ENCODE data around the gene RALGAPA2. TPM values are rescaled to one million over a fixed set of nuclear protein-coding genes. Genes with fewer than 3 reads are reported as not detected.
A peak's percentile ranks its signal among the peaks of the same experiment; 100 is the strongest.

Gene RALGAPA2
- total RNA-seq, 1 experiment from 2014 or later, result 25.1 TPM

DNA sequence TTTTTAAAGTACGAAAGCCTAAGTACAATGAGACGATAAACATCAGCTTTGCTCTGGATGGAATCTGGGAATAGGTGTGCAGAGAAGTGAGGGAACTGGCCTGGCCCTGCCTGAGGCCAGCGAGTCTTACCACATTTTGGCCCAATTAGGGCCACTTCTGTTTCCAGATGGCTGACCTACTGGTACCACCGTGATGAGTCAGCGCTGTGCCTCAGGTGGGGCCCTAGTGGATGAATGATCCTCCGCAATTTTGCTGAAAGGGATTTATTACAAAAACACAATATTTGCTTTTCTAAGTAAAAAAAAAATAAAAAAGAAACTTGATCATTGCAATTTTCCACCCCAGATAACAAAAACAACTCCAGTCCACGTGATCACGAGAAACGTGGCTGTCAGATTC lies 322.1 kb downstream of the RALGAPA2 start:
- H3K9me3 ChIP-seq (replicated peaks), result no peaks in the 10 kb centered on the region
- H3K27me3 ChIP-seq, result no peaks in the 10 kb centered on the region
- DNase-seq, result no peak
- H3K27ac ChIP-seq, result no peak overlapping the region
- H3K36me3 ChIP-seq, result no peaks in the 10 kb centered on the region
- no peaks in the 10 kb centered on the region for H3K4me1 ChIP-seq
- H3K4me3 ChIP-seq, result no peak overlapping the region

- H3K27ac ChIP-seq, result no peak overlapping the region
- DNase-seq, result no peak
- peaks cover under 1% of the 10 kb centered on the region; the same call in 1 of the 2 replicates for H3K9me3 ChIP-seq (replicated peaks)
- no peaks in the 10 kb centered on the region for H3K27me3 ChIP-seq
- H3K4me3 ChIP-seq, result no peak overlapping the region
- H3K36me3 ChIP-seq, result no peaks in the 10 kb centered on the region
- no peaks in the 10 kb centered on the region for H3K4me1 ChIP-seq
Measured at GRCh38 chr20:20386192-20386591, 326.3 kb downstream of the RALGAPA2 start.

DNA sequence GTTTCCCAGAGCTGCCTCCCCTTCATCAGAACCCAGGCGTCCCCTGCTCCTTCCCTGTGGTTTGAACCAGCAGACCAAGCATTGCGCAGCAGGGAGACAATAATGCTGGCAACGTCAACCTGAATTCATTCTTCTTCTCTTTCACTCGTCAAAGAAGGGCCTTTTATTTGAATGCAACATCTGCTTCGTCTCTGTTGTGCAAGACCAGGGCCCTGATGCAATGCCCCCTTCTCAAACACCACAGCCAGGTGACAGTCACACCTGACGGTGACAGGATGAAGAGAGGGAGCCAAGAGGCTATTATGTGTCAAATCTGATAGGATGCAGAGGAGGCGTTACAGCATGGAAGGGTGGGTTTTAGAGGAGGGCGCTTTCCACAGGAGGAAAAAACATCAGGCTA lies 336.6 kb downstream of the RALGAPA2 start:
- Histone ChIP-seq H3K9me3 (replicated peaks) (peaks cover 3% of the 10 kb centered on the region), H3K4me1 (peaks cover 34% of the 10 kb centered on the region), H3K4me3 (no peak overlapping the region), H3K27me3 (no peaks in the 10 kb centered on the region), H3K27ac (no peak overlapping the region), H3K36me3 (no peaks in the 10 kb centered on the region)
- DNase-seq, result no peak

GRCh38 chr20:20373091-20373571 lies 339.3 kb downstream of the RALGAPA2 start:
- peak; percentile 94 to 95 for DNase-seq
- Histone ChIP-seq H3K27ac (peak overlapping the region; percentile 84), H3K9me3 (replicated peaks) (no peaks in the 10 kb centered on the region), H3K36me3 (no peaks in the 10 kb centered on the region), H3K4me3 (peak overlapping the region; percentile 29), H3K4me1 (peaks cover 34% of the 10 kb centered on the region), H3K27me3 (no peaks in the 10 kb centered on the region)

DNA sequence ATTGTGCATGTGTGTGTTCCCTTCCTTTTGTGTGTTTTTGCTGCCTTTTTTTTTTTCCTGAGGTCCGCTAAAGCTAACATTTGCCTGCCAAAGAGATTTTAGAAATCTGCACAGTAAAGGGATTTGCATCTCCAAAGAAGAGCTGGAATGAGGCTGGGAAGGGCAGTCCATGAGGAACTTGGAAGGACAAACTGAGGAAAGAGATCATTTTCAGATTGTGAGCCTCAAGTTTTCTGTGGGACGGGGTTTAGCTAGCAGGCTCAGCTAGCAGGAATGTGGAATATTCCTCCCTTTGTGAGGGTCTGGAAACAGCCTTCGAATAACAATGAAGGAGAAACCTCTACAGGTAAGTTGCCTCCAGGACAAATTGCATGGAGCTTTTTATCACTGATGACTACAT lies 340.8 kb downstream of the RALGAPA2 start:
- Histone ChIP-seq H3K4me1 (peaks cover 34% of the 10 kb centered on the region), H3K4me3 (no peak overlapping the region), H3K36me3 (no peaks in the 10 kb centered on the region), H3K27me3 (no peaks in the 10 kb centered on the region), H3K27ac (peak overlapping the region; percentile 84; the same call in 1 of the 2 replicates), H3K9me3 (replicated peaks) (no peaks in the 10 kb centered on the region)
- DNase-seq, result no peak

DNA sequence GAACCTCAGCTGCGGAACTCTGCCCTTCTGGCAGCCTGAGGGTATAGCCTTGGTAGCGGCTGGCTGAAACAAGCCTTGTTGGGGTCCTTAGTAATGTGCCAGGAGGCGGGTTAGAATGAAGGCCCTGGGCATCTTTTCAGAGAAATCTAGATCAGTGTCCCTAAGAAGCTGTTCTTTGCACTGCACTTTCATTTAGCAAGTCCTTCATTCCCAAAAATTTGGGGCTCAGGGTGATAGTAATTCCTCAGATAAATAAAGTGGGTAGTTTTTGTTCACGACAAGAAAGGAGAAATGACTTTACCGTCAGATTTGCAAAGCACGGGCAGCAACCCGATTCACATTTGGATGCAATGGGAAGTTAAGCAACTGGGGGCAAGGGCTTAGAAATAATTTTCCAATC lies 341.4 kb downstream of the RALGAPA2 start:
- H3K27me3 ChIP-seq, result no peaks in the 10 kb centered on the region
- H3K4me3 ChIP-seq, result no peak overlapping the region
- H3K27ac ChIP-seq, result no peak overlapping the region
- no peaks in the 10 kb centered on the region for H3K9me3 ChIP-seq (replicated peaks)
- H3K36me3 ChIP-seq, result no peaks in the 10 kb centered on the region
- no peak for DNase-seq
- H3K4me1 ChIP-seq, result peaks cover 34% of the 10 kb centered on the region

DNA sequence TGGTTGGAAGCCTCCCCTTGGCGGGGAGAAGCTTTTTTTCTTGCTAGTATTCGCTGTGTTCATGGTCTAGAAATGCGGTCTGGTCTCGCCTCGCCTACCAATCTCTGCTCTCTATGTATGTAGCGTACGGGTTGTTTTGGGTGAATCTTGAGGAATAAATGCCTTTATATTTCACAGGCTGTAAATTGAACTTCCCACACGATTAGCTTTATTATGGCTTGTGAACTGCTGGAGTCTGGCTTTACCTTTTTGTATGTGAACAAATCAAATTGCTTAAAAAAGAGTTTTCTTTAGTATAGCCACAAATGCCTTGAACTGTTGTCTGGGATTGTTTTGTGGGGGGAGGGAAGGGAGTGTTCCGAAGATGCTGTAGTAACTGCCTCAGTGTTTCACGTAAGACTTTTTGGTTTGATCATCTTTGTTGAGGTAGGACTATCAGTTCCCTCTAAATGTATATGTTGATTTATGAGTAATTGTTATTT lies 342.3 kb downstream of the RALGAPA2 start:
- Histone ChIP-seq H3K4me1 (peaks cover 34% of the 10 kb centered on the region), H3K4me3 (peak overlapping the region; percentile 73), H3K36me3 (no peaks in the 10 kb centered on the region), H3K9me3 (replicated peaks) (no peaks in the 10 kb centered on the region), H3K27ac (no peak overlapping the region), H3K27me3 (no peaks in the 10 kb centered on the region)
- peak; percentile 38 to 60 for DNase-seq

DNA sequence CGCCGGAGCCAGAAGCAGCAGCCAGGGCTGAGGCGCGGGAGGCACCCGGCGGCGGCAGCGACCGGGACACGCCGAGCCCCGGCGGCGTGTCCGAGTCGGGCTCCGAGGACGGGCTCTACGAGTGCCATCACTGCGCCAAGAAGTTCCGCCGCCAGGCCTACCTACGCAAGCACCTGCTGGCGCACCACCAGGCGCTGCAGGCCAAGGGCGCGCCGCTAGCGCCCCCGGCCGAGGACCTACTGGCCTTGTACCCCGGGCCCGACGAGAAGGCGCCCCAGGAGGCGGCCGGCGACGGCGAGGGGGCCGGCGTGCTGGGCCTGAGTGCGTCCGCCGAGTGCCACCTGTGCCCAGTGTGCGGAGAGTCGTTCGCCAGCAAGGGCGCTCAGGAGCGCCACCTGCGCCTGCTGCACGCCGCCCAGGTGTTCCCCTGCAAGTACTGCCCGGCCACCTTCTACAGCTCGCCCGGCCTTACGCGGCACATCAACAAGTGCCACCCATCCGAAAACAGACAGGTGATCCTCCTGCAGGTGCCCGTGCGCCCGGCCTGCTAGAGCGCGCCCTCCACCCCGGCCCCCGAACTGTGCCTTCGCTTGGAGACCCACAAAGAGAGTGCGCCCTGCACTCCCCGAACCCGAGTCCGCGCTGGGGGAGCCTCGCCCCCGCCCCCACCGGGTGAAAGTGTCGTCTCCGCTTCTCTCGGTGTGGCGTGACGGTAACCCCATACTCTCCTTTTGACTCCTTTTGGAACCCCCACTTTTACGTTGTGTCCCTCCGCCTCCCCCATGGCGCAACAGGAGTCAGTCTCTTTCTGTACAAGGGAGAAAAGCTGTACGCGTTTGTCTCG lies 343.0 kb downstream of the RALGAPA2 start:
- Histone ChIP-seq H3K27ac (no peak overlapping the region), H3K9me3 (replicated peaks) (no peaks in the 10 kb centered on the region), H3K4me3 (peak overlapping the region; percentile 73), H3K4me1 (peaks cover 29% of the 10 kb centered on the region), H3K36me3 (no peaks in the 10 kb centered on the region), H3K27me3 (no peaks in the 10 kb centered on the region)
- DNase-seq, result peak; percentile 11 to 33

- H3K27me3 ChIP-seq, result no peaks in the 10 kb centered on the region
Measured at GRCh38 chr20:20368418-20369249, 343.8 kb downstream of the RALGAPA2 start.

GRCh38 chr20:20367575-20368417 lies 344.6 kb downstream of the RALGAPA2 start, which contains the start of gene INSM1:
TSS of gene INSM1 (plus strand) at chr20:20368104. CDS start at chr20:20368268, 164 bp downstream.
- H3K27ac ChIP-seq, result 0 out of 2 replicates have a peak within 1 kb of the TSS, but pooled peaks have one; percentile 31
- H3K9me3 ChIP-seq (replicated peaks), result no peaks in the 10 kb centered on the region
- peaks cover 15% of the 10 kb centered on the region; the same call in 1 of the 2 replicates for H3K4me1 ChIP-seq
- H3K4me3 ChIP-seq, result peak within 1 kb of the TSS; percentile 73
- H3K27me3 ChIP-seq, result no peaks in the 10 kb centered on the region
- no peaks in the 10 kb centered on the region for H3K36me3 ChIP-seq
- DNase-seq, result peak; percentile 79 to 80

More at GRCh38 chr20:20368418-20369249, 343.8 kb downstream of the RALGAPA2 start:
- no peak overlapping the region for H3K27ac ChIP-seq
- H3K36me3 ChIP-seq, result no peaks in the 10 kb centered on the region
- DNase-seq, result peak; percentile 50
- H3K4me3 ChIP-seq, result peak overlapping the region; percentile 73
- peaks cover 20% of the 10 kb centered on the region for H3K4me1 ChIP-seq
- H3K9me3 ChIP-seq (replicated peaks), result no peaks in the 10 kb centered on the region

DNA sequence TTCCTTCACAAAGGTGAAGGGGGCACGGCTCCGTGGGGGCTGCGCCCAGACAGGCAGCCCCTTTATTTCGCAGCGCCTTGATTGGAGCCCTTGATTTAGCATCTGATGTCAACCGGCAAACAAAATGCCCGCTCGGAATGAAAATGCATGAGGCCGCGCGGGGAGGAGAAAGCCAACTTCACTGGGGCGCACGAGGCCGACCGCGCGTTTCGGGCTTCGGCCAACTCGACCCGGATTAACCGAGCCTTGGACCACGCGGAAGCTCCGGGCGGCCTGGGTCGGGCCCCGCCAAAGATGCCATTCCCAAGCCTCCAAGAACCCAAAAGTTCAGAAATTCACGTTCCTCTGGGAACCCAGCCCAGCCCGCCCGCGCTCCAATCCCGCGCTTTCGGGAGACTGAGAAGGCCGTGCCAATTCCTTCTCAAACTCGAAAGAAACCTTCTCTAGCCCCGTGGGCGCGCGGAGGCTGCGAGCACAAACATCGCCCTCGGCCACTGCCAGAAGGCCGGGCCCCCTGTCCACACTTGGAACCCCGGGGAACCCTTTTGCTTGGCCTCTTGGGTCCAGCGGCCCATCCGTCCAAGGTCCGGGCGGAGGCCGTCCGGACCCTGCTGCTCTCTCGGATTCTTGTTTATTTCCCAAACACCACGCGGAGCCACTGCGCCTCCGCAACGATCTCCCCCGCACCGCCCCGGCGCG lies 345.4 kb downstream of the RALGAPA2 start:
- Histone ChIP-seq H3K4me1 (peaks cover 8% of the 10 kb centered on the region; the same call in 1 of the 2 replicates), H3K27ac (0 out of 2 replicates have a peak overlapping the region, but pooled peaks have one; percentile 31), H3K4me3 (peak overlapping the region; percentile 73), H3K27me3 (no peaks in the 10 kb centered on the region), H3K36me3 (no peaks in the 10 kb centered on the region), H3K9me3 (replicated peaks) (no peaks in the 10 kb centered on the region)
- no peak for DNase-seq

DNA sequence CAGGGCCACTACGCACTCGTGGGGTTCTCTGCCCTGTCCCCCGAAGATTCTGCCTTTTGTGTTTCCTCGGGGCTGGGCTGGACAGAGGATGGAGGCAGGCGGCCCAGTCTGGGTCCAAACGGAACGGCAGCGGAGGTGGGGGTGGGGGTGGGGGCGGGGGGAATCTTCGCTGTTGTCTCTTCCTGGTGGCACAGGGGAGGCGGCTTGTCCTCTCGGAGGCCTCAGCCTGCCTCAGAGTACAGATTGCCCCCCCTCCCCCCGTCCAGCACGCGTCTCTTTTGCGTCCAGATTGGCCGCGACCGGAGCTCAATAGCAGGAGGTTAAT lies 345.9 kb downstream of the RALGAPA2 start:
- 0 out of 2 replicates have a peak, but pooled peaks cover 4% of the 10 kb centered on the region for H3K4me1 ChIP-seq
- no peak overlapping the region for H3K4me3 ChIP-seq
- no peaks in the 10 kb centered on the region for H3K36me3 ChIP-seq
- no peaks in the 10 kb centered on the region for H3K9me3 ChIP-seq (replicated peaks)
- no peak for DNase-seq
- no peaks in the 10 kb centered on the region for H3K27me3 ChIP-seq
- H3K27ac ChIP-seq, result no peak overlapping the region

GRCh38 chr20:20365480-20366161 lies 346.8 kb downstream of the RALGAPA2 start:
- no peaks in the 10 kb centered on the region for H3K27me3 ChIP-seq
- H3K4me1 ChIP-seq, result no peaks in the 10 kb centered on the region
- H3K36me3 ChIP-seq, result no peaks in the 10 kb centered on the region
- no peak for DNase-seq
- H3K4me3 ChIP-seq, result no peak overlapping the region
- H3K27ac ChIP-seq, result no peak overlapping the region
- H3K9me3 ChIP-seq (replicated peaks), result no peaks in the 10 kb centered on the region
